MCF 10A (cell line): ENCODE data around the gene SFRP2. TPM values are rescaled to one million over a fixed set of nuclear protein-coding genes. Genes with fewer than 3 reads are reported as not detected.
A peak's percentile ranks its signal among the peaks of the same experiment; 100 is the strongest.

Experiments used
- Bru-seq: library from RNA; stranded (reverse); fragments of 400-500 nt; gene quantifications from one replicate; lab custom pipeline; 2021; lab: Mats Ljungman, UMichigan
- BruChase-seq, 2 experiments: library from RNA; stranded (reverse); fragments of 400-500 nt; gene quantifications; one replicate each; lab custom pipeline; 2021; lab: Mats Ljungman, UMichigan
- BruUV-seq: library from RNA; stranded (reverse); fragments of 400-500 nt; replicated peaks from 2 replicates; lab custom pipeline; 2021; lab: Mats Ljungman, UMichigan
- CTCF ChIA-PET: fragments of 300-600 bp; sonication (Branson Sonifier 250); formaldehyde crosslinking; extraction: SDS; loops from one replicate; lab custom pipeline; 2021; ENCODE audit warnings: antibody characterized with exemption, inconsistent platforms; lab: Yijun Ruan, JAX
- POLR2A ChIA-PET: fragments of 300-600, 350-650 bp; sonication (Branson Sonifier 250); formaldehyde crosslinking; extraction: SDS; loops from one replicate; lab custom pipeline; 2020; ENCODE audit warnings: antibody characterized with exemption, inconsistent platforms; lab: Yijun Ruan, JAX
- DNase-seq: peaks from one replicate; pipeline ENCODE4 v3.0.0-alpha.2; 2018; ENCODE audit not compliant: unreplicated experiment
- H3K27ac Mint-ChIP-seq: one replicate; pipeline ENCODE4 v1.8.0; 2022; ENCODE audit warnings: mild to moderate bottlenecking, low read depth, mixed read lengths; ENCODE audit not compliant: unreplicated experiment
- H3K27me3 Mint-ChIP-seq: one replicate; pipeline ENCODE4 v1.8.0; 2022; ENCODE audit warnings: mixed read lengths; ENCODE audit not compliant: insufficient read depth, unreplicated experiment
- H3K36me3 Mint-ChIP-seq: one replicate; pipeline ENCODE4 v1.8.0; 2022; ENCODE audit warnings: mild to moderate bottlenecking, moderate library complexity, mixed read lengths; ENCODE audit not compliant: insufficient read depth, unreplicated experiment
- H3K4me1 Mint-ChIP-seq: one replicate; pipeline ENCODE4 v1.8.0; 2022; ENCODE audit warnings: mixed read lengths; ENCODE audit not compliant: insufficient read depth, unreplicated experiment
- H3K4me3 Mint-ChIP-seq: one replicate; pipeline ENCODE4 v1.8.0; 2022; ENCODE audit warnings: mild to moderate bottlenecking, moderate library complexity, mixed read lengths; ENCODE audit not compliant: unreplicated experiment
- H3K9me3 Mint-ChIP-seq: one replicate; pipeline ENCODE4 v1.8.0; 2022; ENCODE audit warnings: mixed read lengths; ENCODE audit not compliant: unreplicated experiment
- intact Hi-C: fragments of 100-400 bp; cut with micrococcal nuclease; formaldehyde crosslinking; loops from 2 replicates; pipeline ENCODE4 v1.14.1; 2022
- long read RNA-seq: library from polyadenylated mRNA; stranded (forward); transcript quantifications from one replicate; pipeline ENCODE4 v2.0.0, GENCODE V29; 2022
- total RNA-seq: library from RNA; stranded (reverse); gene quantifications from 2 replicates; pipeline ENCODE4 v1.2.3, GENCODE V29; 2022
- TF ChIP-seq, protein P1 (sequence below): fragments of 200-600 bp; IDR thresholded peaks from one replicate; pipeline ENCODE4 v1.8.0; 2022; ENCODE audit warnings: antibody characterized with exemption, mild to moderate bottlenecking; ENCODE audit not compliant: unreplicated experiment

The SFRP2 gene, protein sequence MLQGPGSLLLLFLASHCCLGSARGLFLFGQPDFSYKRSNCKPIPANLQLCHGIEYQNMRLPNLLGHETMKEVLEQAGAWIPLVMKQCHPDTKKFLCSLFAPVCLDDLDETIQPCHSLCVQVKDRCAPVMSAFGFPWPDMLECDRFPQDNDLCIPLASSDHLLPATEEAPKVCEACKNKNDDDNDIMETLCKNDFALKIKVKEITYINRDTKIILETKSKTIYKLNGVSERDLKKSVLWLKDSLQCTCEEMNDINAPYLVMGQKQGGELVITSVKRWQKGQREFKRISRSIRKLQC
- total RNA-seq (not detected in 2 replicates), Bru-seq, nascent RNA (percentile 9 among the genes with signal in this experiment), BruChase-seq, experiment 1, labeled RNA remaining after a 6-hour chase (not detected), BruChase-seq, experiment 2, labeled RNA remaining after a 2-hour chase (not detected)
- long read RNA-seq, result 0 reads

DNA sequence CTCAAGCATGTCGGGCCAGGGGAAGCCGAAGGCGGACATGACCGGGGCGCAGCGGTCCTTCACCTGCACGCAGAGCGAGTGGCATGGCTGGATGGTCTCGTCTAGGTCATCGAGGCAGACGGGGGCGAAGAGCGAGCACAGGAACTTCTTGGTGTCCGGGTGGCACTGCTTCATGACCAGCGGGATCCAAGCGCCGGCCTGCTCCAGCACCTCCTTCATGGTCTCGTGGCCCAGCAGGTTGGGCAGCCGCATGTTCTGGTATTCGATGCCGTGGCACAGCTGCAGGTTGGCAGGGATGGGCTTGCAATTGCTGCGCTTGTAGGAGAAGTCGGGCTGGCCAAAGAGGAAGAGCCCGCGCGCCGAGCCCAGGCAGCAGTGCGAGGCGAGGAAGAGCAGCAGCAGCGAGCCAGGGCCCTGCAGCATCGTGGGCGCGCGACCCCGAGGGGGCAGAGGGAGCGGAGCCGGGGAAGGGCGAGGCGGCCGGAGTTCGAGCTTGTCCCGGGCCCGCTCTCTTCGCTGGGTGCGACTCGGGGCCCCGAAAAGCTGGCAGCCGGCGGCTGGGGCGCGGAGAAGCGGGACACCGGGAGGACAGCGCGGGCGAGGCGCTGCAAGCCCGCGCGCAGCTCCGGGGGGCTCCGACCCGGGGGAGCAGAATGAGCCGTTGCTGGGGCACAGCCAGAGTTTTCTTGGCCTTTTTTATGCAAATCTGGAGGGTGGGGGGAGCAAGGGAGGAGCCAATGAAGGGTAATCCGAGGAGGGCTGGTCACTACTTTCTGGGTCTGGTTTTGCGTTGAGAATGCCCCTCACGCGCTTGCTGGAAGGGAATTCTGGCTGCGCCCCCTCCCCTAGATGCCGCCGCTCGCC, at the start of gene SFRP2:
Gene SFRP2 (minus strand): TSS at position 671 of the 864 bp plus-strand sequence. CDS start 248 bp downstream, at position 423.
- H3K27me3 Mint-ChIP-seq, result no peaks in the 10 kb centered on the region
- no TSS peak for BruUV-seq
- TF ChIP-seq, protein P1, sequence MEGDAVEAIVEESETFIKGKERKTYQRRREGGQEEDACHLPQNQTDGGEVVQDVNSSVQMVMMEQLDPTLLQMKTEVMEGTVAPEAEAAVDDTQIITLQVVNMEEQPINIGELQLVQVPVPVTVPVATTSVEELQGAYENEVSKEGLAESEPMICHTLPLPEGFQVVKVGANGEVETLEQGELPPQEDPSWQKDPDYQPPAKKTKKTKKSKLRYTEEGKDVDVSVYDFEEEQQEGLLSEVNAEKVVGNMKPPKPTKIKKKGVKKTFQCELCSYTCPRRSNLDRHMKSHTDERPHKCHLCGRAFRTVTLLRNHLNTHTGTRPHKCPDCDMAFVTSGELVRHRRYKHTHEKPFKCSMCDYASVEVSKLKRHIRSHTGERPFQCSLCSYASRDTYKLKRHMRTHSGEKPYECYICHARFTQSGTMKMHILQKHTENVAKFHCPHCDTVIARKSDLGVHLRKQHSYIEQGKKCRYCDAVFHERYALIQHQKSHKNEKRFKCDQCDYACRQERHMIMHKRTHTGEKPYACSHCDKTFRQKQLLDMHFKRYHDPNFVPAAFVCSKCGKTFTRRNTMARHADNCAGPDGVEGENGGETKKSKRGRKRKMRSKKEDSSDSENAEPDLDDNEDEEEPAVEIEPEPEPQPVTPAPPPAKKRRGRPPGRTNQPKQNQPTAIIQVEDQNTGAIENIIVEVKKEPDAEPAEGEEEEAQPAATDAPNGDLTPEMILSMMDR, result no peak
- ChIA-PET CTCF (interaction anchor here (0.6 to 3.5 kb wide), 4 partner anchors 423 to 716 kb away, joined by 3 to 23 read pairs (median 3); no protein-coding TSS in a partner anchor), POLR2A (no interaction called here)
- intact Hi-C loops, result loop anchor here (5.0 kb wide), 1 partner anchor 764 kb away; the partner anchor contains the start of gene PLRG1
- H3K4me1 Mint-ChIP-seq, result no peaks in the 10 kb centered on the region
- H3K27ac Mint-ChIP-seq, result no peak within 1 kb of the TSS
- no peaks in the 10 kb centered on the region for H3K36me3 Mint-ChIP-seq
- no peak within 1 kb of the TSS for H3K4me3 Mint-ChIP-seq
- no peaks in the 10 kb centered on the region for H3K9me3 Mint-ChIP-seq
- DNase-seq, result no peak

DNA sequence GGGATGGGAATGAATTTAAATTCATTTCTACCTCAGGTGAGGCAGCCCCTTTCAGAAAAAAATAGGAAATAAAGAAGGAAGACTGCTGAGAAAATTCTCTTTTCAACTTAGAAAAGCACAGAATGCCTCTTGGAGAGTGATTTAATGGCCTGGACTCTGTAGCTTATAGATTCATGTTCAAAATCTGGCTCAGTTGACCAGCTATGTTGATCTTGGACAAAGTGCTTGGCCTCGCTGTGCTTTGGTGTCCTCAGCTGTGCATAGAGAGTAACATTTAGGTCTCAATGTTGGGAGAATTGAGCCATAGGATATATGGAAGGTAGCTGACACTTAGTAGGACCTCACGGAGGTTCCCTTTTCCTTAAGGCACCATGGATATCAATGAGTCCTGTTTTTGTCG, 49.7 kb upstream of the SFRP2 start:
- Mint-ChIP-seq H3K4me3 (no peak overlapping the region), H3K27me3 (no peaks in the 10 kb centered on the region), H3K36me3 (no peaks in the 10 kb centered on the region), H3K9me3 (no peaks in the 10 kb centered on the region), H3K4me1 (no peaks in the 10 kb centered on the region), H3K27ac (no peak overlapping the region)
- POLR2A ChIA-PET, result no interaction called here
- intact Hi-C loops, result no loop called here
- TF ChIP-seq, protein P1, result no peak
- CTCF ChIA-PET, result interaction anchor here (0.5 kb wide), 1 partner anchor 360 kb away, joined by 3 read pairs; no protein-coding TSS in a partner anchor
- DNase-seq, result no peak
- no TSS peak for BruUV-seq

DNA sequence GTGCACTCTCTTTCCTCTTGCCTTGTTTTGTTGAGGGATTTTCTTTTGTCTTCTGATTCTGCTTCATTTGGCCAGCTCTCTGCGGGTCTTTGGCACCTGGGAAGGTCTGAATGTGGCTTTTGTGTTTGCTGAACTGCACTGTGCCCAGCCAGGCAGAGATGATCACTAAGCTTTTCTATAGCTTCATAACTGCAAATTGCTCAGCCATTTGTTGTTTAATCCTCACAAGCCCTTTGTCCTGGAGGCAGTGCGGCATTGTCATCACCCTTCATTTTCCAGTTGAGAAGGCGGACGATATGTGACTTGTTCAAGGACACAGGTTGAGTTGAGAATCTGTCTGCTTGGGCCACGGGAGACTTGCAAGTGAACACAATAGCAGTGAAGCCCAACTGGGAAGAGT, 46.0 kb upstream of the SFRP2 start:
- TF ChIP-seq, protein P1, result no peak
- H3K27me3 Mint-ChIP-seq, result peaks cover 15% of the 10 kb centered on the region
- no peaks in the 10 kb centered on the region for H3K36me3 Mint-ChIP-seq
- intact Hi-C loops, result no loop called here
- BruUV-seq, result no TSS peak
- H3K9me3 Mint-ChIP-seq, result no peaks in the 10 kb centered on the region
- no peak overlapping the region for H3K27ac Mint-ChIP-seq
- DNase-seq, result no peak
- CTCF ChIA-PET, result interaction anchor here (0.7 kb wide), 1 partner anchor 167 kb away, joined by 3 read pairs; no protein-coding TSS in a partner anchor
- H3K4me1 Mint-ChIP-seq, result no peaks in the 10 kb centered on the region
- H3K4me3 Mint-ChIP-seq, result no peak overlapping the region
- POLR2A ChIA-PET, result no interaction called here
